MM.1S (cell line): Measurements from ENCODE around the gene TP53TG5.

ENCODE experiments used
- DNase-seq: peaks from one replicate; pipeline ENCODE4 v3.0.0-alpha.2; 2015
- H2AFZ ChIP-seq: fragments of 300-600 bp; sonication (generic); 2 replicates; pipeline ENCODE4 v1.6.0; 2016; ENCODE audit warnings: antibody characterized with exemption, low read length
- H3F3A ChIP-seq: fragments of 300-600 bp; sonication (generic); 2 replicates; pipeline ENCODE4 v1.6.1; 2016; ENCODE audit warnings: mild to moderate bottlenecking, antibody characterized with exemption, low read length, moderate library complexity, mixed read lengths; ENCODE audit not compliant: insufficient read depth
- H3K27ac ChIP-seq: fragments of 300-600 bp; sonication (generic); 2 replicates; pipeline ENCODE4 v1.5.1; 2016; ENCODE audit warnings: mild to moderate bottlenecking, low read length
- H3K27me3 ChIP-seq: fragments of 300-600 bp; sonication (generic); replicated peaks from 2 replicates; pipeline ENCODE4 v1.6.0; 2016; ENCODE audit warnings: low read length; ENCODE audit not compliant: insufficient read depth
- H3K36me3 ChIP-seq: fragments of 300-600 bp; sonication (generic); replicated peaks from 2 replicates; pipeline ENCODE4 v1.6.1; 2016; ENCODE audit warnings: mild to moderate bottlenecking, low read length, mixed read lengths; ENCODE audit not compliant: insufficient read depth
- H3K4me1 ChIP-seq: fragments of 300-600 bp; sonication (generic); 2 replicates; pipeline ENCODE4 v1.6.1; 2016; ENCODE audit warnings: low read length, mixed read lengths
- H3K4me2 ChIP-seq: fragments of 300-600 bp; sonication (generic); 2 replicates; pipeline ENCODE4 v1.6.0; 2016; ENCODE audit warnings: low read depth, low read length
- H3K4me3 ChIP-seq: fragments of 300-600 bp; sonication (generic); 2 replicates; pipeline ENCODE4 v1.5.1; 2016; ENCODE audit warnings: low read length, mixed read lengths
- H3K79me2 ChIP-seq: fragments of 300-600 bp; sonication (generic); 2 replicates; pipeline ENCODE4 v1.6.1; 2016; ENCODE audit warnings: mixed run types, low read length, mixed read lengths
- H3K9ac ChIP-seq: fragments of 300-600 bp; sonication (generic); 2 replicates; pipeline ENCODE4 v1.6.1; 2016; ENCODE audit warnings: low read length, mixed read lengths
- H3K9me2 ChIP-seq: fragments of 300-600 bp; sonication (generic); replicated peaks from 2 replicates; pipeline ENCODE4 v1.6.1; 2016; ENCODE audit warnings: mild to moderate bottlenecking, low read length, mixed read lengths; ENCODE audit not compliant: insufficient read depth
- H3K9me3 ChIP-seq: fragments of 300-600 bp; sonication (generic); replicated peaks from 2 replicates; pipeline ENCODE4 v1.6.1; 2016; ENCODE audit warnings: mild to moderate bottlenecking, low read length, mixed read lengths; ENCODE audit not compliant: insufficient read depth
- H4K20me1 ChIP-seq: fragments of 300-600 bp; sonication (generic); 2 replicates; pipeline ENCODE4 v1.6.1; 2016; ENCODE audit warnings: mild to moderate bottlenecking, low read length, moderate library complexity, mixed read lengths; ENCODE audit not compliant: insufficient read depth
- CTCF ChIP-seq: fragments of 300-600 bp; sonication (generic); IDR thresholded peaks from 2 replicates; pipeline ENCODE4 v1.5.1; 2016; ENCODE audit warnings: antibody characterized with exemption, low read length, mixed read lengths
- EZH2 ChIP-seq: fragments of 300-600 bp; sonication (generic); optimal IDR thresholded peaks from 2 replicates; pipeline ENCODE3; 2017; ENCODE audit warnings: low read depth, mild to moderate bottlenecking, antibody characterized with exemption, low read length, mixed read lengths
- EZH2phosphoT487 ChIP-seq: fragments of 300-600 bp; sonication (generic); IDR thresholded peaks from 2 replicates; pipeline ENCODE4 v1.6.1; 2018; ENCODE audit warnings: antibody characterized with exemption, low read length

The TP53TG5 gene

GRCh38 chr20:45404438-45404837, 26.3 kb upstream of the TP53TG5 start:
- Histone ChIP-seq H3K9me3 (no peaks in the 10 kb centered on the region), H3K36me3 (no peaks in the 10 kb centered on the region), H3K27me3 (peaks cover 9% of the 10 kb centered on the region), H3F3A (no peaks in the 10 kb centered on the region), H3K4me1 (no peaks in the 10 kb centered on the region), H3K9ac (no peak overlapping the region), H3K79me2 (no peaks in the 10 kb centered on the region), H3K4me3 (no peak overlapping the region), H3K27ac (no peak overlapping the region), H4K20me1 (no peaks in the 10 kb centered on the region), H3K4me2 (no peak overlapping the region), H3K9me2 (no peaks in the 10 kb centered on the region), H2AFZ (no peak overlapping the region)
- DNase-seq, result no peak
- TF ChIP-seq CTCF (no peak), EZH2 (no peak), EZH2phosphoT487 (no peak)

DNA sequence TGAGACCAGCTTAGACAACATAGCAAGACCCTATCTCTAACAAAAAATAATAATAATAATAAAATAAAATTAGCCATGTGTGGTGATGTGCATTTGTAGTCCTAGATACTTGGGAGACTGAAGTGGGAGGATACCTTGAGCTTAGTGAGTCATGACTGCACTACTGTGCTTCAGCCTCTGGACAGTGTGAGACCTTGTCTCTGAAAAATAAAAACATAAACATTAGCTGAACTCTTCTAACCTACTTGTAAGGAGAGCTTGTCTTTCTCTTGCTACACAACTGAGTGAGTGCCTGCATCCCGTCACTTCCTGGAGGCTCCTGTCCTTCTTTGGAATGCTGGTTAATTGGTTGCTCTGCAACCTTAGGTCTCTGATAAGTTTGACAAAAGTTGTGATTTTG, 24.8 kb upstream of the TP53TG5 start:
- Histone ChIP-seq H3K79me2 (no peaks in the 10 kb centered on the region), H2AFZ (no peak overlapping the region), H3K27me3 (peaks cover 9% of the 10 kb centered on the region), H3K9ac (no peak overlapping the region), H3K27ac (no peak overlapping the region), H3F3A (no peaks in the 10 kb centered on the region), H3K36me3 (no peaks in the 10 kb centered on the region), H3K4me2 (no peak overlapping the region), H3K9me2 (no peaks in the 10 kb centered on the region), H3K4me1 (no peaks in the 10 kb centered on the region), H3K9me3 (no peaks in the 10 kb centered on the region), H3K4me3 (no peak overlapping the region), H4K20me1 (no peaks in the 10 kb centered on the region)
- no peak for DNase-seq
- TF ChIP-seq EZH2, result no peak

DNA sequence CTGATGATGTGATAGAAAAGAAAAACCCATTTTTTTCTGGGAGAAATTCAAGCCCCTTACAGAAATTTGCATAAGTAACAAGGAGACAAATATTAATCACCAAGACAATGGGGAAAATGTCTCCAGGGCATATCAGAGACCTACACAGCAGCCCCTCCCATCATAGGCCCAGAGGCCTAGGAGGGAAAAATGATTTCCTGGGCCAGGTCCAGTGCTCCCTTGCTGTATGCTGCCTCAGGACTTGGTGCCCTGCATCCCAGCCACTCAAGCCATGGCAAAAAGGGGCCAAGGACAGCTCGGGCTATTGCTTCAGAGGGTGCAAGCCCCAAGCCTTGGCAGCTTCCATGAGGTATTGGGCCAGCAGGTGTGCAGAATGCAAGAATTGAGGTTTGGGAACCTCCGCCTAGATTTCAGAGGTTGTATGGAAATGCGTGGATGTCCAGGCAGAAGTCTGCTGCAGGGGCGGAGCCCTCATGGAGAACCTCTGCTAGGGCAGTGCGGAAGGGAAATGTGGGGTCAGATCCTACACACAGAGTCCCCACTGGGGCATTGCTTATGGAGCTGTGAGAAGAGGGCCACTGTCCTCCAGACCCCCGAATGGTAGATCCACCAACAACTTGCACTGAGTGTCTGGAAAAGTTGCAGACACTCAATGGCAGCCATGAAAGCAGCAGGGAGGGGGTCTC, 22.4 kb upstream of the TP53TG5 start:
- Histone ChIP-seq H3K36me3 (no peaks in the 10 kb centered on the region), H3K27ac (no peak overlapping the region), H3K9ac (no peak overlapping the region), H3K27me3 (peaks cover 2% of the 10 kb centered on the region), H3K79me2 (no peaks in the 10 kb centered on the region), H3K4me2 (no peak overlapping the region), H3K4me3 (no peak overlapping the region), H4K20me1 (no peaks in the 10 kb centered on the region), H3K4me1 (no peaks in the 10 kb centered on the region), H3F3A (no peaks in the 10 kb centered on the region), H3K9me3 (no peaks in the 10 kb centered on the region), H2AFZ (no peak overlapping the region), H3K9me2 (no peaks in the 10 kb centered on the region)
- TF ChIP-seq EZH2phosphoT487 (no peak), EZH2 (no peak), CTCF (no peak)
- DNase-seq, result no peak

GRCh38 chr20:45399018-45399417, 20.9 kb upstream of the TP53TG5 start:
- Histone ChIP-seq H3K9ac (no peak overlapping the region), H3K9me3 (no peaks in the 10 kb centered on the region), H3K79me2 (no peaks in the 10 kb centered on the region), H3K9me2 (no peaks in the 10 kb centered on the region), H3K4me3 (no peak overlapping the region), H3K27me3 (no peaks in the 10 kb centered on the region), H3K36me3 (no peaks in the 10 kb centered on the region), H3F3A (no peaks in the 10 kb centered on the region), H2AFZ (no peak overlapping the region), H4K20me1 (no peaks in the 10 kb centered on the region), H3K4me1 (no peaks in the 10 kb centered on the region), H3K4me2 (no peak overlapping the region), H3K27ac (no peak overlapping the region)
- TF ChIP-seq EZH2phosphoT487 (no peak), EZH2 (no peak)
- DNase-seq, result no peak
